D721Med (cell line): Measurements from ENCODE around the gene ASF1A.
A peak's percentile ranks its signal among the peaks of the same experiment; 100 is the strongest.

ENCODE experiments used
- DNase-seq: peaks from one replicate; pipeline ENCODE4 v3.0.0; 2011; ENCODE audit warnings: low spot score; ENCODE audit not compliant: insufficient read length
- FAIRE-seq: peaks from 2 replicates; lab custom pipeline; 2011; peaks lifted over from hg19 to GRCh38; lab: Jason Lieb, UNC
- TF ChIP-seq, protein P1 (sequence below): IDR thresholded peaks from 2 replicates; pipeline ENCODE4 v1.5.1; 2012; ENCODE audit warnings: mild to moderate bottlenecking, control low read depth; ENCODE audit not compliant: insufficient read depth; ENCODE audit errors: missing control alignments

The ASF1A gene

DNA sequence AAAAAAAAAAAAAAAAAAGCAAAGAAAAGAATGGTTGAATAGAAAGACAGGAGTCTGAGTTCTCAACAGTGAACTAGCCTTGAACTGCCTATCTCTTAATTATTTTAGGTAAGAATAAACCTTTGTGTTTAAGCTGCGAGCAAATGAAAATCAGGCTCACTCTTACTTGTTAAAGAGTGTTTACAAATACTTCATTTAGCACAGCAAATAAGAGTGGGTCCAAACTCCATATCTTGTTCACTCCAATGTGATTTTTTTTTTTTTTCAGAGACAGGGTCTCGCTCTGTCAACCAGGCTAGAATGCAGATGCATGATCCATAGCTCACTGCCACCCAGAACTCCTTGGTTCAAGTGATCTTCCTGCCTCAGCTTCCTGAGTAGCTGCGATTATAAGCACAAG is 29.1 kb downstream of the ASF1A start:
- FAIRE-seq: no peak
- DNase-seq: no peak
- TF ChIP-seq, protein P1, sequence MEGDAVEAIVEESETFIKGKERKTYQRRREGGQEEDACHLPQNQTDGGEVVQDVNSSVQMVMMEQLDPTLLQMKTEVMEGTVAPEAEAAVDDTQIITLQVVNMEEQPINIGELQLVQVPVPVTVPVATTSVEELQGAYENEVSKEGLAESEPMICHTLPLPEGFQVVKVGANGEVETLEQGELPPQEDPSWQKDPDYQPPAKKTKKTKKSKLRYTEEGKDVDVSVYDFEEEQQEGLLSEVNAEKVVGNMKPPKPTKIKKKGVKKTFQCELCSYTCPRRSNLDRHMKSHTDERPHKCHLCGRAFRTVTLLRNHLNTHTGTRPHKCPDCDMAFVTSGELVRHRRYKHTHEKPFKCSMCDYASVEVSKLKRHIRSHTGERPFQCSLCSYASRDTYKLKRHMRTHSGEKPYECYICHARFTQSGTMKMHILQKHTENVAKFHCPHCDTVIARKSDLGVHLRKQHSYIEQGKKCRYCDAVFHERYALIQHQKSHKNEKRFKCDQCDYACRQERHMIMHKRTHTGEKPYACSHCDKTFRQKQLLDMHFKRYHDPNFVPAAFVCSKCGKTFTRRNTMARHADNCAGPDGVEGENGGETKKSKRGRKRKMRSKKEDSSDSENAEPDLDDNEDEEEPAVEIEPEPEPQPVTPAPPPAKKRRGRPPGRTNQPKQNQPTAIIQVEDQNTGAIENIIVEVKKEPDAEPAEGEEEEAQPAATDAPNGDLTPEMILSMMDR: no peak

DNA sequence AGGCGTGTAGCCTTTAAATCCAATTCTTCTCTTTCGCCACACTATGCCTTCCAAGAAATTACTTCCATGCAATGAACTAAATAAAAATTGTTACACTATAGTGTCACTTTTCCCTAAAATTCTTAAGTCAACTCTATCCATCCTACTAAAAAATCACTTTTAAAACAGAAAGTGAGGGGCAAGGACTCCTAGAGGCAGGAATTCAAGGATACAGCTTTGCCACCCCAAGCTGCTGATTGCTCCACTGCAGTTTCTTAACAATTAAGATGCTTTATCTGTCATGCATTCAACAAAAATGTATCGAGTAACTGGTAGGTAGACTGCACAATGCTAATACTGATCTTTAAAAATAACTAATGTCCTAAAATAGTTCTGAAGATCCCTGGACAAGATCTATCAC is 36.7 kb downstream of the ASF1A start:
- DNase-seq (no peak), FAIRE-seq (no peak)
- TF ChIP-seq, protein P1: no peak

DNA sequence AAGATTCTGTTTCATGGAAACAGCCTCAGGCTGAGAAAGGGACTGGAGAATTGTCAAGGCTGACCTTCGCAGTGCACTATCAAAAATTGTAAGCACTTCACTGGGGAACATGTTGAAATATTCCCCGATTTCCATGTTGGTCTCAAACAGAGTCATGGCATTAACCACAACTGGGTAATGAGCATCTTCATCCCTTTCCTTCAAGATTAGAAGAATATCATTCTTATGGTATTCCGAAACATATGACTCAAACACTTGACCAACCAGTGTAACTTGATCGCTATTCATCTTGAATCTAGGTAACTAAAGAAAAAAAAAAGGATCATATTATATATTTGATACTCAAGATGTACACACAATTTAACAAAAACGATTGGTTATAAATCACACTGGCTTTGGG is 37.5 kb downstream of the ASF1A start:
- FAIRE-seq: no peak

GRCh38 chr6:118932421-118932820 is 38.5 kb downstream of the ASF1A start:
- TF ChIP-seq, protein P1: no peak
- DNase-seq: no peak
- FAIRE-seq: no peak

More for the DNA sequence above, 37.5 kb downstream of the ASF1A start:
- TF ChIP-seq, protein P1: no peak
- no peak for DNase-seq

DNA sequence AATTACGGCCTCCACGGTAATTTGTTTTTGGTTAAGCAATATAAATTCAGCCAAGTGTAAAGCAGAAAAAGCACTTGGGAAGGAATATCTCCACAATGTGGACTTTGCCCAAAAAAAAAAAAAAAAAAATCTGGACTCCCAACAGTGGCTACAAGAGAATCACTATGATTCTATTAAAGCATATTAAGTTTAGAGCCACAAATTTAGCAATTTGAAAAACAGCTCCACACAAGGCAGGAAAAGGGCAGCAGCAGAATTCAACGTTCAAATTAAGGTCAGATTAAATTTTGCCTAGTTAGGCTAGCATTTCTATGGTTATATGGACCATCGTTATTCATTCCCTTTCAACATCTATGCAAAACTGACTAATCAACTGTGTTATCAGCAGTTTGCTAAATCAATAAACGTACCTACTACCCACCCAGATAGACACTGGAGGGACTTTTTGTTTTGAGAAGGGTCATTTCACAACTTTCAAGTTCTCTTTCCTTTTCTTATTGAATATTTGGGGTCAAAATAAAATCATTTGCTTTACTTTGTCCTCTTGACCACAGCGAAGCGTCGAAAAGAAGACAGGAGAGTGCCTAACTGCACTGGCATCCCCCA is 40.0 kb downstream of the ASF1A start:
- no peak for DNase-seq
- TF ChIP-seq, protein P1: no peak
- no peak for FAIRE-seq

- FAIRE-seq (no peak), DNase-seq (peak; percentile 63)
- TF ChIP-seq, protein P1: no peak
Observed at GRCh38 chr6:118934461-118935330, 40.7 kb downstream of the ASF1A start, which contains the start of gene MCM9. TSS of gene MCM9 (minus strand) at chr6:118935159. CDS start at chr6:118931723, 3,436 bp downstream.

GRCh38 chr6:118935331-118935668 is 41.3 kb downstream of the ASF1A start:
- DNase-seq (no peak), FAIRE-seq (no peak)
- TF ChIP-seq, protein P1: no peak
